Lung (tissue), 12 donors: ENCODE results near the gene PARP16. TPM values are rescaled to one million over a fixed set of nuclear protein-coding genes. Genes with fewer than 3 reads are reported as not detected.

Source experiments
- ATAC-seq: fragments of 200-7000 bp; cut with Tn5 transposase; one replicate; pipeline ENCODE4 v1.9.1; 2020; ENCODE audit warnings: moderate number of reproducible peaks; ENCODE audit not compliant: insufficient read depth, low FRiP score
- DNase-seq, 3 donors: peaks; one replicate each; pipeline ENCODE4 v3.0.0-alpha.2; 2013 to 2017
- H3K27ac ChIP-seq, 2 donors: one replicate each; pipeline ENCODE4 v1.5.1; 2013; ENCODE audit warnings: mild to moderate bottlenecking in 2 of 2, moderate library complexity in 2 of 2, control low read depth in 1 of 2, inconsistent platforms in 1 of 2, low read depth in 1 of 2, low read length in 1 of 2
- H3K27me3 ChIP-seq, 3 donors: one replicate each; pipeline ENCODE4 v1.5.1; 2013; ENCODE audit warnings: low read length in 2 of 3; ENCODE audit not compliant: control insufficient read depth in 3 of 3, insufficient read depth in 3 of 3
- H3K36me3 ChIP-seq, 4 donors: one replicate each; pipeline ENCODE4 v1.5.1; 2013; ENCODE audit warnings: low read length in 4 of 4, mild to moderate bottlenecking in 1 of 4, moderate library complexity in 1 of 4; ENCODE audit not compliant: control insufficient read depth in 4 of 4, insufficient read depth in 4 of 4
- H3K4me1 ChIP-seq, 5 donors: one replicate each; pipeline ENCODE4 v1.5.1; 2013; ENCODE audit warnings: low read length in 5 of 5, mild to moderate bottlenecking in 2 of 5, moderate library complexity in 1 of 5; ENCODE audit not compliant: control insufficient read depth in 5 of 5, insufficient read depth in 5 of 5
- H3K4me3 ChIP-seq: one replicate; pipeline ENCODE4 v1.5.1; 2013; ENCODE audit warnings: mild to moderate bottlenecking, control low read depth, moderate library complexity
- H3K9ac ChIP-seq, 2 donors: one replicate each; pipeline ENCODE4 v1.5.1; 2013; ENCODE audit warnings: low read length in 2 of 2, control low read depth in 1 of 2; ENCODE audit not compliant: insufficient read depth in 1 of 2
- H3K9me3 ChIP-seq, 4 donors: one replicate each; pipeline ENCODE4 v1.5.1; 2013; ENCODE audit warnings: low read length in 3 of 4, mild to moderate bottlenecking in 1 of 4, moderate library complexity in 1 of 4; ENCODE audit not compliant: control insufficient read depth in 4 of 4, insufficient read depth in 3 of 4
- CTCF ChIP-seq: IDR thresholded peaks from 2 replicates; pipeline ENCODE4 v1.5.1; 2012; ENCODE audit warnings: mild to moderate bottlenecking; ENCODE audit errors: control extremely low read depth, extremely low read depth
- WGBS, 2 donors: extraction: QIAGEN DNeasy Blood & Tissue Kit; methylation state at CpG; one replicate each; pipeline ENCODE4 v1.1.7; 2013; 5-methylcytosine and 5-hydroxymethylcytosine counted together
- polyA plus RNA-seq, 2 donors: library from polyadenylated mRNA; stranded (reverse); fragments of 200-250 nt; gene quantifications; one replicate each; pipeline ENCODE4 v1.2.1, GENCODE V29; 2013
- total RNA-seq, 2 donors: library from RNA; depleted of rRNA in 1 of 2; stranded (reverse); fragments of >200 nt in 1 of 2; gene quantifications; one replicate each; pipeline ENCODE4 v1.2.1, GENCODE V29; 2014 to 2021
- donor health status: control.
- donor health status: control.
- donor health status: Bipolar disorder and iron deficiency.
- donor health status: healthy.
- donor health status: DM: yes; HTN: yes; CAD: no.

The PARP16 gene
- total and polyA plus RNA-seq, 4 donors: 4.6 to 7.7 (median 6.3) TPM

DNA sequence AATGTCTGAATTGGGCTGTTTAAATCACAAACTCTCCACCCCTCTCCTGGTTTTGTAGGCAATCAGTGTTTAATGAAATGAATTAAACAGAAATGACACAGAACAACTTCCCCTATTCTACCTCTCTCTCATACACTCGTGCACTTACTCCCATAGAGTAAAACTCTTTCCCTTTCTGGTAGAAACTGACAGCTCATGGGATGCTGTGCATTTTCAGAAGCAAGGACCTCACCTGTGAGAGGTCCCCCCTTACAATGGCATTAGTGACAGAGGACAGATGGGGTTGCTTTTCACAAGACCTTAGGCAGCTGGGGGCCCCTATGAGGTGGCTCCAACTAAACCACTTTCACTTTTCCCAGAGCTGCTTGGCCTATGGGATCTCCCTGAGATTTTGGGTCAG is 31.9 kb downstream of the PARP16 start:
- H3K36me3 ChIP-seq: peaks cover 0 to 9% (median 7%) of the 10 kb centered on the region in 4 donors
- no peak overlapping the region for H3K4me3 ChIP-seq
- WGBS, 2 donors: 41 to 88% methylated on average over 1 of the region's 1 CpG
- no peak for TF ChIP-seq CTCF
- H3K9ac ChIP-seq: no peak overlapping the region
- H3K27ac ChIP-seq: no peak overlapping the region
- ATAC-seq (no peak), DNase-seq (no peak)
- H3K27me3 ChIP-seq: no peaks in the 10 kb centered on the region
- no peaks in the 10 kb centered on the region for H3K9me3 ChIP-seq
- H3K4me1 ChIP-seq: peaks cover 0 to 33% (median 9%) of the 10 kb centered on the region in 5 donors

DNA sequence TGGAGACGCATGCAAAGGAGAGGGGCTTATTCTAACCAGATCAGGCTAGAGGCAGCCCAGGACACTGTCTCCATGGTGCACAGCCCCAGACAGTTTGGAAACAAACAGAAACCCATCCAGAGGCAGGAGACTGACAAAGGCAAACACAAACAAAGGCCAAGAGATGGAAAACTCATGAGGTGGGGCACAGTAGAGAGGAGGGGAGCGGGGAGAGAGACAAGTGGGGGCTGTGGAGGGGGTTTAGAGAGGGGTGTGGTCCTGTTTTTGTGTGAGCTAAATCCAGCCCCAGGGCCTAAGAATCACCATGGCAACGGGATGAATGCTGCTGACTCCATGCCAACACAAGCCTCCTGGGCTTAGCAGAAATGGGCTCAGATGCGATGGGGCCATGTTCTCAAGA is 32.3 kb downstream of the PARP16 start:
- 58 to 64% methylated on average over 4 of the region's 4 CpGs for WGBS, 2 donors
- TF ChIP-seq CTCF: no peak
- Histone ChIP-seq H3K9me3 (no peaks in the 10 kb centered on the region), H3K4me3 (no peak overlapping the region), H3K27ac (no peak overlapping the region), H3K27me3 (no peaks in the 10 kb centered on the region), H3K36me3 (peaks cover 0 to 9% (median 6%) of the 10 kb centered on the region in 4 donors), H3K4me1 (peaks cover 0 to 33% (median 7%) of the 10 kb centered on the region in 5 donors), H3K9ac (no peak overlapping the region)
- ATAC-seq: no peak
- no peak for DNase-seq

GRCh38 chr15:65249641-65250040 is 37.0 kb downstream of the PARP16 start:
- no peak for DNase-seq
- Histone ChIP-seq H3K36me3 (peaks cover 0 to 1% (median 0%) of the 10 kb centered on the region in 4 donors), H3K27ac (no peak overlapping the region), H3K4me1 (peaks cover 0 to 35% (median 11%) of the 10 kb centered on the region in 5 donors), H3K9me3 (no peaks in the 10 kb centered on the region), H3K4me3 (no peak overlapping the region), H3K9ac (no peak overlapping the region), H3K27me3 (no peaks in the 10 kb centered on the region)
- ATAC-seq: no peak
- no peak for TF ChIP-seq CTCF
- 82 to 85% methylated on average over 2 of the region's 2 CpGs for WGBS, 2 donors
